Airway epithelial cell (primary cell): Measurements from ENCODE around the gene MELTF. TPM values are rescaled to one million over a fixed set of nuclear protein-coding genes. Genes with fewer than 3 reads are reported as not detected.

Source experiments
- total RNA-seq: library from RNA; depleted of rRNA; stranded (reverse); fragments of >200 nt; gene quantifications from 2 replicates; pipeline ENCODE4 v1.2.3, GENCODE V29; 2015

Gene MELTF
- total RNA-seq = 10.5 and 14.3 TPM in 2 replicates

GRCh38 chr3:197029511-197030167 lies at the start of gene MELTF:
Gene MELTF (minus strand): TSS chr3:197029817. CDS start chr3:197029702, 115 bp downstream.

GRCh38 chr3:196968233-196969133 lies 61.1 kb downstream of the MELTF start, which contains the start of gene PIGZ:
Gene PIGZ (minus strand): TSS chr3:196968833. CDS start chr3:196952031, 16,802 bp downstream.

Other genes with a start within 250 kb of the MELTF start
- 15.1 and 19.1 TPM in 2 replicates for gene SENP5, start 161.9 kb downstream of the MELTF start, total RNA-seq
- 55.2 and 65.6 TPM in 2 replicates for gene NCBP2, start 87.3 kb downstream of the MELTF start, total RNA-seq
- 3.5 and 9.7 TPM in 2 replicates for gene PIGZ, start 61.0 kb downstream of the MELTF start, total RNA-seq